Tibial artery (tissue), 4 donors: ENCODE data around the gene GNG7.
"Not testable (repeated sequence)": the region's sequence is repeated elsewhere in the genome, so short reads cannot be mapped to it uniquely, and the experiment has no call there.

Experiments
- DNase-seq, 2 donors: peaks; one replicate each; pipeline ENCODE4 v3.0.0-alpha.2; 2019
- H3K27ac ChIP-seq, 2 donors: fragments of 200-600 bp; sonication (generic) in 1 of 2; 1 replicate in 1 of 2; 2 replicates in 1 of 2; pipeline ENCODE4 v1.5.1; 2018 to 2019; ENCODE audit warnings: mild to moderate bottlenecking in 1 of 2
- H3K27me3 ChIP-seq, 2 donors: fragments of 200-600 bp; sonication (generic) in 1 of 2; one replicate each; pipeline versions ENCODE4 v1.5.1 to v1.6.0; 2016 to 2019
- H3K36me3 ChIP-seq, 3 donors: fragments of 200-600 bp; sonication (generic) in 2 of 3; one replicate each; pipeline ENCODE4 v1.5.1; 2016 to 2019; ENCODE audit warnings: mild to moderate bottlenecking in 2 of 3
- H3K4me1 ChIP-seq, 4 donors: fragments of 200-600 bp; sonication (generic) in 2 of 4; 1 replicate in 3 of 4; 2 replicates in 1 of 4; pipeline ENCODE4 v1.5.1; 2016 to 2019
- H3K4me3 ChIP-seq, 2 donors: fragments of 200-600 bp; sonication (generic) in 1 of 2; 1 replicate in 1 of 2; 2 replicates in 1 of 2; pipeline ENCODE4 v1.5.1; 2018 to 2019; ENCODE audit warnings: mild to moderate bottlenecking in 2 of 2
- H3K9me3 ChIP-seq, 3 donors: fragments of 200-600 bp; sonication (generic) in 1 of 3; one replicate each; pipeline ENCODE4 v1.5.1; 2016 to 2019
- intact Hi-C: fragments of 100-400 bp; cut with DNase I; formaldehyde crosslinking; loops from one replicate; pipeline ENCODE4 v1.15.0; 2023; ENCODE audit warnings: low total_unique reads
- TF ChIP-seq, protein P1 (sequence below), 2 experiments: fragments of 200-600 bp in 1 of 2; fragments of 450-650 bp in 1 of 2; IDR thresholded peaks; one replicate each; pipeline ENCODE4 v1.5.1; 2017 to 2019; ENCODE audit warnings: antibody characterized with exemption in 2 of 2, mild to moderate bottlenecking in 1 of 2, moderate library complexity in 1 of 2

Gene GNG7

DNA sequence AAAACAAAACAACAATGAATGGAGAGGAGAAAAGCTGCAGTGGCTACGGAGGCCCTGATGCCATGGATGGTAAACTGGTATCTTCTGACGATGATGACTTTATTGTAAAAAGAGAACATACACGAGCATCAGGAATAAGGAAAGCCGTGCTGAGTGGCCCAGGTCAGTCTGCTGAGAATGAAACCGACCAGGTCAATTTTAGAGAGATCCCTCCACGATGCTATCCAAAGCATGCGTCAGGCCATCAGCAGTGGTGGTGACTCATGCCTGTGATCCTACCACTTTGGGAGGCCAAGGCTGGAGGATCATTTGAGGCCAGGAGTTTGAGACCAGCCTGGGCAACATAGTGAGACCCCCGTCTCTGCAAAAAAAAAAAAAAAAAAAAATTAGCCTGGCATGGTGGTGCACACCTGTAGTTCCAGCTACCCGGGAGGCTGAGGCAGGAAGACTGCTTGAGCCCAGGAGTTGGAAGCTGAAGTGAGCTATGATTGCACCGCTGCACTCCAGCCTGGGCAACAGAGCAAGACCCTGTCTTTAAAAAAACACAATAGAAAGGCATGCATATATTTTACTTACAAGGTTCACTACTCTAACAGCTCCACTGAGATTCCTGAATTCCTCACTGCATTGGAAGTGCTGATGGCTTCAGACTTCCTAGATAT lies 164.3 kb downstream of the GNG7 start:
- H3K4me1 ChIP-seq, result peaks cover 0 to 45% (median 30%) of the 10 kb centered on the region in 4 donors
- no peaks in the 10 kb centered on the region for H3K36me3 ChIP-seq
- no peak overlapping the region for H3K27ac ChIP-seq
- peaks cover 0 to 5% (median 0%) of the 10 kb centered on the region in 3 donors for H3K9me3 ChIP-seq
- no peak for DNase-seq
- intact Hi-C loops, result no loop called here
- no peaks in the 10 kb centered on the region for H3K27me3 ChIP-seq
- H3K4me3 ChIP-seq, result no peak overlapping the region
- TF ChIP-seq, protein P1, sequence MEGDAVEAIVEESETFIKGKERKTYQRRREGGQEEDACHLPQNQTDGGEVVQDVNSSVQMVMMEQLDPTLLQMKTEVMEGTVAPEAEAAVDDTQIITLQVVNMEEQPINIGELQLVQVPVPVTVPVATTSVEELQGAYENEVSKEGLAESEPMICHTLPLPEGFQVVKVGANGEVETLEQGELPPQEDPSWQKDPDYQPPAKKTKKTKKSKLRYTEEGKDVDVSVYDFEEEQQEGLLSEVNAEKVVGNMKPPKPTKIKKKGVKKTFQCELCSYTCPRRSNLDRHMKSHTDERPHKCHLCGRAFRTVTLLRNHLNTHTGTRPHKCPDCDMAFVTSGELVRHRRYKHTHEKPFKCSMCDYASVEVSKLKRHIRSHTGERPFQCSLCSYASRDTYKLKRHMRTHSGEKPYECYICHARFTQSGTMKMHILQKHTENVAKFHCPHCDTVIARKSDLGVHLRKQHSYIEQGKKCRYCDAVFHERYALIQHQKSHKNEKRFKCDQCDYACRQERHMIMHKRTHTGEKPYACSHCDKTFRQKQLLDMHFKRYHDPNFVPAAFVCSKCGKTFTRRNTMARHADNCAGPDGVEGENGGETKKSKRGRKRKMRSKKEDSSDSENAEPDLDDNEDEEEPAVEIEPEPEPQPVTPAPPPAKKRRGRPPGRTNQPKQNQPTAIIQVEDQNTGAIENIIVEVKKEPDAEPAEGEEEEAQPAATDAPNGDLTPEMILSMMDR (IDR thresholded peaks at IDR 0.05), result no peak

DNA sequence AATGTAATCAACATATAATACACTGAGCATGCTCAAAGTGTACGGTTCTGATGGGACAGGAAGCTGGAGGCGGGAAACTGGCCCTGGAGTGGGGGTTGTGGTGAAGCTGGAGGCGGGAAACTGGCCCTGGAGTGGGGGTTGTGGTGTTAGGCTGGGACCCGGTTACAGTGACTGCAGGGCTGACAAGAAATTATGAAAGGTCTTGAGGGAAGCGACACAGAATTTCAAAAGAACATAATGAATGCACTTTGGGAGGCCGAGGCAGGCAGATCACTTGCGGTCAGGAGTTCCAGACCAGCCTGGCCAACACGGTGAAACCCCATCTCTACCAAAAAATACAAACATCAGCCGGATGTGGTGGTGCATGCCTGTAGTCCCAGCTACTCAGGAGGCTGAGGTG lies 164.9 kb downstream of the GNG7 start:
- DNase-seq, H3K9me3 ChIP-seq, H3K4me3 ChIP-seq, H3K36me3 ChIP-seq, H3K27ac ChIP-seq, intact Hi-C loops, H3K27me3 ChIP-seq: not testable (repeated sequence)
- H3K4me1 ChIP-seq, result peaks cover 0 to 41% (median 24%) of the 10 kb centered on the region in 4 donors

DNA sequence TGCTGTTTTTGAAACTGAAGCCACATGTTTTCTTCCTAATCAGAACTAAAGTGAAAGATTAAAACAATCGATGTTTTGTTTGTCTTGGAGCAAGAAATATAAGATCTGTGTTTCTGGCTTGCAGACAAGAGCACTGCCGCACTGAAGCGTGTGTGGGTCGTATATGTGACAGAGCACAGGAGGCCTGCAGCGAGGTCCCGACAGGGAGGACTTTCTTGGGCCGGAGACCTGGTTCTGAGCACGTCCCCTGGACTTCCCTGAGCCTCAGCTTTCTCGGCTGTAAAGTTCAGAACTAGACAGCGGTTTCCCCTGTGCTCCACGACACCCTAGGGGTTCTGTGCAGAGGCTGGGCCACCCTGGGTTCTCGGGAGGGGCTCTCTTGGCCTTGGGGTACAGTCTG lies 166.0 kb downstream of the GNG7 start:
- H3K4me3 ChIP-seq, result no peak overlapping the region
- H3K4me1 ChIP-seq, result peaks cover 0 to 39% (median 17%) of the 10 kb centered on the region in 4 donors
- H3K9me3 ChIP-seq, result peaks cover 0 to 5% (median 0%) of the 10 kb centered on the region in 3 donors
- no peaks in the 10 kb centered on the region for H3K27me3 ChIP-seq
- H3K36me3 ChIP-seq, result no peaks in the 10 kb centered on the region
- DNase-seq, result no peak
- intact Hi-C loops, result no loop called here
- H3K27ac ChIP-seq, result no peak overlapping the region
- TF ChIP-seq, protein P1 (IDR thresholded peaks at IDR 0.05), result no peak

DNA sequence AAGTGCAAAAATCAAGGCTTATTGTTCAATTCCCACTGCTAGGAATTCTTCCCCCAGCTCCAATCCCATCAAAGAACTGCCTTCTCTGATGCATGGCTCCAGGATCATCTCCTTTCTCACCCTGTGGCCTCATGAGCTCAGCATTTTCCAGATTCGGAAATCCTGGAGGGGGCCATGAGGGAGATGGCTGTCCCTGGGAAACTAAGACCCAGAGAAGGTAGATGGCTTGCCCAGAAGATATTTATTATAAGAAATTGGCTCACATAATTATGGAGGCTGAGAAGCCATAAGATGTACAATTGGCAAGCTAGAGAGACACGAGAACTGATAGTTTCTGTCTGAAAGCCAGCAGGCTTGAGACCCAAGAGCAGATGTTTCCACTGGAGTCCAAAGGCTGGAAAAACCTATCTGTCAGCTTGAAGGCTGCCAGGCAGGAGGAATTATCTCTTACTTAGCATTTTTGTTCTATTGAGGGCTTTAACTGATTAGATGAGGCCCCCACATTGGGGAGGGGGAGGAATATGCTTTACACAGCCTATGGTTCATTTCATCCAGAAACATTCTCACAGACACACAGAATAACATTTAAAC lies 168.0 kb downstream of the GNG7 start:
- H3K27ac ChIP-seq, result no peak overlapping the region
- no peak overlapping the region for H3K4me3 ChIP-seq
- H3K4me1 ChIP-seq, result peaks cover 0 to 19% (median 4%) of the 10 kb centered on the region in 4 donors
- H3K36me3 ChIP-seq, result no peaks in the 10 kb centered on the region
- peaks cover 0 to 5% (median 0%) of the 10 kb centered on the region in 3 donors for H3K9me3 ChIP-seq
- TF ChIP-seq, protein P1 (IDR thresholded peaks at IDR 0.05), result no peak
- DNase-seq, result no peak
- no peaks in the 10 kb centered on the region for H3K27me3 ChIP-seq
- intact Hi-C loops, result no loop called here

DNA sequence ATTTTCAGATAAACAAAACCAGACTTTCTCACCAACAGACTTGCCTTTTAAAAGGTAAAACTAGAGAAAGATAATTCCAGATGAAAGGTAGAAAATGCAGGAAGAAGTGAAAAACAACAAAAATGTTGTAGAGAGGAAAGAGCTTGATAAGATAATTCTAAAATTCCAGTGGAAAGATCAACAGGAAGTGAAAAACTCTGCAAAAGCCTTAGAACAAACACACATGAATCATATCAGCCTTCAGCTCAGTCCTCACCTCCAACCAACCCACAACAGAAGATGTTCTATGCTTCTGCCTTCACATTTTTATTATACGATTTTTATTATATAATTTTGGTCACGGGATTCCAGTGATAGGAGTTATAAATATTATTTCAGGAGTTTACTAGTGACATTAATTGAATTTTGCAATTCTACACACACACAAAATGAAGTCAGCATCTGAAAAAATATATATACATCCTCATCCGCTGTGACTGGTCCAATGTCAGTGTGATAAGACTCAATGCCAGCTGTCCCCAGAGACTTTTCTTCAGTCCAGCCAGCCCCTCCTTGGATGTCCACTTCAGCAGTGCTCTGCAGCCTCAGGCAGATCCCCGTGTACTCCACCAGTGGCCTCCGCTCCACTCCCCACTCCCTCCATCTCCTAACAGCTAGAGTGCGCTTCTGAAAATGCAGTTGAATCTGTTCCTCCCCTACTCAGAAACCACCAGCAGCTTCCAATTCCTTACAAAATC lies 168.6 kb downstream of the GNG7 start:
- Histone ChIP-seq H3K9me3 (peaks cover 0 to 5% (median 0%) of the 10 kb centered on the region in 3 donors), H3K36me3 (no peaks in the 10 kb centered on the region), H3K4me3 (no peak overlapping the region), H3K27me3 (no peaks in the 10 kb centered on the region), H3K4me1 (peaks cover 0 to 19% (median 6%) of the 10 kb centered on the region in 4 donors), H3K27ac (peak overlapping the region in 1 of 2 donors; percentile 33)
- intact Hi-C loops, result no loop called here
- TF ChIP-seq, protein P1 (IDR thresholded peaks at IDR 0.05), result no peak
- no peak for DNase-seq

DNA sequence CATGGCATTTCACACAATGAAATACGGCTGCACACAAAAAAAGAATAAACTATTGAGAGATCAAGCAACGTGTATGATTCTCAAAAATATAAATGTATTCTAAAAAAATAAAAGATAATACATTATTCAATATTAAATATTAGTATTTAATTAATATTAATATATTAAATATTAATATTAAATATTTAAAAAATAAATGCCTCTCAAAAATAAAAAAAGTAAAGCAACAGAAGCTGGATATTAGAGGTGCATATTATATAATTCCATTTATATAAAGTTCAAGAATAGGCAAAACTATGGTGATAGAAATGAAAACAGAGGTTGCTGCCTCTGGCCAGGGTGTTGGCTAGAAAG lies 169.4 kb downstream of the GNG7 start:
- no peak for DNase-seq
- intact Hi-C loops, result no loop called here
- H3K27ac ChIP-seq, result peak overlapping the region; percentile 57 to 63
- peaks cover 0 to 5% (median 0%) of the 10 kb centered on the region in 3 donors for H3K9me3 ChIP-seq
- TF ChIP-seq, protein P1 (IDR thresholded peaks at IDR 0.05), result no peak
- H3K36me3 ChIP-seq, result no peaks in the 10 kb centered on the region
- H3K4me3 ChIP-seq, result no peak overlapping the region
- H3K4me1 ChIP-seq, result peaks cover 0 to 19% (median 7%) of the 10 kb centered on the region in 4 donors
- H3K27me3 ChIP-seq, result no peaks in the 10 kb centered on the region
